Fibroblast of mammary gland (primary cell): ENCODE measurements around the gene FAM83E.
A peak's percentile ranks its signal among the peaks of the same experiment; 100 is the strongest.

Experiments
- DNase-seq: peaks from one replicate; pipeline ENCODE4 v3.0.0-alpha.2; 2010; ENCODE audit warnings: low read depth
- H3K4me3 ChIP-seq: 2 replicates; pipeline ENCODE4 v1.5.1; 2011; ENCODE audit warnings: low read depth, mild to moderate bottlenecking, low read length, moderate library complexity; ENCODE audit not compliant: control insufficient read depth
- CTCF ChIP-seq: conservative IDR thresholded peaks from 2 replicates; pipeline ENCODE4 v1.5.1; 2011; ENCODE audit warnings: low read depth, low read length, inconsistent platforms; ENCODE audit not compliant: control insufficient read depth, insufficient read depth

FAM83E gene

GRCh38 chr19:48646722-48647216 is 31.9 kb upstream of the FAM83E start:
- TF ChIP-seq CTCF = no peak
- no peak overlapping the region for H3K4me3 ChIP-seq
- no peak for DNase-seq

- H3K4me3 ChIP-seq = peak within 1 kb of the TSS; percentile 36
- peak; percentile 70 for DNase-seq
- peak; percentile 79 for TF ChIP-seq CTCF
Measured at GRCh38 chr19:48646001-48646721, 31.3 kb upstream of the FAM83E start, which contains the start of gene CA11. TSS of gene CA11 (minus strand) at chr19:48646187. CDS start at chr19:48645632, 555 bp downstream.

- no peak for TF ChIP-seq CTCF
- DNase-seq = no peak
Measured at GRCh38 chr19:48645620-48646000, 30.7 kb upstream of the FAM83E start.

GRCh38 chr19:48644839-48645619 is 30.2 kb upstream of the FAM83E start:
- no peak for TF ChIP-seq CTCF
- H3K4me3 ChIP-seq = peak overlapping the region; percentile 2
- peak; percentile 71 for DNase-seq

More at GRCh38 chr19:48645620-48646000, 30.7 kb upstream of the FAM83E start:
- peak overlapping the region; percentile 36 for H3K4me3 ChIP-seq

- TF ChIP-seq CTCF = no peak
- no peak for DNase-seq
- no peak overlapping the region for H3K4me3 ChIP-seq
Measured at GRCh38 chr19:48644355-48644754, 29.5 kb upstream of the FAM83E start.

- DNase-seq = no peak
- TF ChIP-seq CTCF = no peak
- no peak overlapping the region for H3K4me3 ChIP-seq
Measured at GRCh38 chr19:48642862-48643261, 28.0 kb upstream of the FAM83E start.
